ENCODE measurements around the gene ACSF2.
"Not testable (repeated sequence)": the region's sequence is repeated elsewhere in the genome, so short reads cannot be mapped to it uniquely, and the experiment has no call there.

Gene ACSF2

DNA sequence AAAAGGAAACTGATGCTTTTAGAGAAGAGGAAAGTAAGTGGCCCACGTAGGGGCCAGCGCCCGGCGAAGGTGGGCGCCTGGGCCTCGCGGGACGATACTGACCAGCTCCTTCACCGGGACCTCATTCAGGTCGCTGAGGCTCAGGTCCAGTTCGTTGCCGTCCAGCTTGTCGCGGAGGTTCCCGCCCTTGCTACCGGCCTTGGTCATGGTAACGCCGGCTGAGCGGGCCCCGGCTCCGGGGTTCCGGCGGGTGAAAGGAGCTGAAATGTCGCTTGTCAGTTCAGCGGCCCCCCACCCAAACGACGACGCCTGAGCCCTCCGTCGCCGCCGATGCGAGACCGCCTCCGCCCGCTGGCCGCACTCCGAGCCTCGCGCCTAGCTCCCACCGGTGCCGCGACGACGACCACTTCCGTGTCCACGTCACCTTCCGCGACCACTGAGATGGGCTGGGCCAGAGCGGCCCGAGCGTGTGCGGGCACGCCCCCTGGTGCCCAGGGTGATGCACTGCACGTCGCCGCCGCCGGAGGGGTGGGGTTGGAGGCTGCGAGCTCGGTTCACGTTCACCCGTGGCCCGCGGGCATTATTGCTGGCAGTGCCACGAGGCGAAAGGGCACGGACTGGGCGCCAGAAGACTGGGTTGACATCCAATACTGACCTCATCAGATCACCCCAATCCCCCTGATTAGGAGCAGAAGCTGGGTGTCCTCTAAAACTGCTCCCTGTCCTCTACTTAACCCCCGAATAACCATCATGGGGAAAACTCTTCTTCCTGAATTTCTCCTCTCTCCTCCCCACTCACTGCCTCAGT, 28.7 kb upstream of the ACSF2 start, which contains the start of gene LRRC59:
Gene LRRC59 (minus strand): TSS at position 413 of the 808 bp plus-strand sequence. CDS start 206 bp downstream, at position 207.
- TF ChIP-seq, protein P1, sequence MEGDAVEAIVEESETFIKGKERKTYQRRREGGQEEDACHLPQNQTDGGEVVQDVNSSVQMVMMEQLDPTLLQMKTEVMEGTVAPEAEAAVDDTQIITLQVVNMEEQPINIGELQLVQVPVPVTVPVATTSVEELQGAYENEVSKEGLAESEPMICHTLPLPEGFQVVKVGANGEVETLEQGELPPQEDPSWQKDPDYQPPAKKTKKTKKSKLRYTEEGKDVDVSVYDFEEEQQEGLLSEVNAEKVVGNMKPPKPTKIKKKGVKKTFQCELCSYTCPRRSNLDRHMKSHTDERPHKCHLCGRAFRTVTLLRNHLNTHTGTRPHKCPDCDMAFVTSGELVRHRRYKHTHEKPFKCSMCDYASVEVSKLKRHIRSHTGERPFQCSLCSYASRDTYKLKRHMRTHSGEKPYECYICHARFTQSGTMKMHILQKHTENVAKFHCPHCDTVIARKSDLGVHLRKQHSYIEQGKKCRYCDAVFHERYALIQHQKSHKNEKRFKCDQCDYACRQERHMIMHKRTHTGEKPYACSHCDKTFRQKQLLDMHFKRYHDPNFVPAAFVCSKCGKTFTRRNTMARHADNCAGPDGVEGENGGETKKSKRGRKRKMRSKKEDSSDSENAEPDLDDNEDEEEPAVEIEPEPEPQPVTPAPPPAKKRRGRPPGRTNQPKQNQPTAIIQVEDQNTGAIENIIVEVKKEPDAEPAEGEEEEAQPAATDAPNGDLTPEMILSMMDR (IDR thresholded peaks at IDR 0.05), result peak; percentile 98
- H3K4me3 ChIP-seq (ENCODE audit: low read depth, low read length), result peak within 1 kb of the TSS; percentile 63
- peaks cover 3% of the 10 kb centered on the region for H3K4me1 ChIP-seq
- peak within 1 kb of the TSS; percentile 37 for H3K27ac ChIP-seq
- H3K4me2 ChIP-seq (ENCODE audit: low read length), result peak within 1 kb of the TSS; percentile 63
- no peaks in the 10 kb centered on the region for H3K36me3 ChIP-seq (ENCODE audit: control insufficient read depth, insufficient read depth, low read length)
- peak within 1 kb of the TSS; percentile 77 for H2AFZ ChIP-seq
- H3K27me3 ChIP-seq (ENCODE audit: control insufficient read depth, insufficient read depth, low read length), result no peaks in the 10 kb centered on the region
- H3K79me2 ChIP-seq, result peaks cover 12% of the 10 kb centered on the region
- no peaks in the 10 kb centered on the region for H3K9me3 ChIP-seq (ENCODE audit: control insufficient read depth, low read length)
- peak within 1 kb of the TSS; percentile 33 for H3K9ac ChIP-seq

DNA sequence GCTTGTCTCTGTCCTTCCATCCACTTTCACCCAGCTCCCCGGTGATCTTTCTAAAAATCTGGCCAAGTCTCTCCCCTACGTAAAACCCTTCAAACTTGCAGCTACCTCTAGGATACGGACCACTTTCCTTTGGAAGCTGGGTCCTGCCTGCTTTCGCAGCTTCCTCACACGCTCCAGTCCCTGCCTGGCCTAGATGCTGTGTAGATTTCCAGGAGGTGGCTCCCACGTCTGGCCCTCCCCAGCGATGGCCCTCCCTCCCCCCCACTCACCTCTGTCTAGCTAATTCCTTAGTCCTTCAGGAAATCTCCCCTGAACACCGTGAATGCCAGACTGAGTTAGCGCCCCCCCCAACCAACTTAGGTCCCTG, 28.1 kb upstream of the ACSF2 start:
- H3K9me3 ChIP-seq (ENCODE audit: control insufficient read depth, low read length), result no peaks in the 10 kb centered on the region
- H3K79me2 ChIP-seq, result peaks cover 12% of the 10 kb centered on the region
- H2AFZ ChIP-seq, result peak overlapping the region; percentile 77
- H3K4me1 ChIP-seq, result peaks cover 3% of the 10 kb centered on the region
- H3K9ac ChIP-seq, result no peak overlapping the region
- H3K27ac ChIP-seq, result peak overlapping the region; percentile 37
- no peaks in the 10 kb centered on the region for H3K36me3 ChIP-seq (ENCODE audit: control insufficient read depth, insufficient read depth, low read length)
- H3K4me2 ChIP-seq (ENCODE audit: low read length), result peak overlapping the region; percentile 63
- H3K27me3 ChIP-seq (ENCODE audit: control insufficient read depth, insufficient read depth, low read length), result no peaks in the 10 kb centered on the region
- peak overlapping the region; percentile 63 for H3K4me3 ChIP-seq (ENCODE audit: low read depth, low read length)
- TF ChIP-seq, protein P1 (IDR thresholded peaks at IDR 0.05), result no peak

DNA sequence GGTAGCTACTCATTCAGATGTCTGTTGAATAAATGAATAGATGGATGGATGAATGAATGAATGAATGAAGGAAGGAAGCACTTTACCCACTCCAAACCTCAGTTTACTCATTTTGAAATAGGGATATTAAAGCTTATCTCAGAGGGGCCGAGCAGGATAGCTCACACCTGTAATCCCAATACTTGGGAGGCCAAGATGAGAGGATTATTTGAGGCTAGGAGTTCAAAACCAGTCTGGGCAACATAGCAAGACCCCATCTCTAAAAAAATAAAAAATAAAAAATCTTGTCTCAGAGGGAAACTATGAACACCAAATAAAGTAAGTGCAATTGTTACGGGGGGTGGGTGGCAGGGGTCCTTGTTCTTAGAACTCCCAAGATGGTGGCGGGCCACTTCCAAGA, 27.3 kb upstream of the ACSF2 start:
- H3K4me1 ChIP-seq; H2AFZ ChIP-seq; H3K27ac ChIP-seq; H3K27me3 ChIP-seq (ENCODE audit: control insufficient read depth, insufficient read depth, low read length); H3K9ac ChIP-seq; H3K9me3 ChIP-seq (ENCODE audit: control insufficient read depth, low read length); H3K36me3 ChIP-seq (ENCODE audit: control insufficient read depth, insufficient read depth, low read length); H3K4me3 ChIP-seq (ENCODE audit: low read depth, low read length); H3K4me2 ChIP-seq (ENCODE audit: low read length): not testable (repeated sequence)
- H3K79me2 ChIP-seq, result peaks cover 12% of the 10 kb centered on the region

DNA sequence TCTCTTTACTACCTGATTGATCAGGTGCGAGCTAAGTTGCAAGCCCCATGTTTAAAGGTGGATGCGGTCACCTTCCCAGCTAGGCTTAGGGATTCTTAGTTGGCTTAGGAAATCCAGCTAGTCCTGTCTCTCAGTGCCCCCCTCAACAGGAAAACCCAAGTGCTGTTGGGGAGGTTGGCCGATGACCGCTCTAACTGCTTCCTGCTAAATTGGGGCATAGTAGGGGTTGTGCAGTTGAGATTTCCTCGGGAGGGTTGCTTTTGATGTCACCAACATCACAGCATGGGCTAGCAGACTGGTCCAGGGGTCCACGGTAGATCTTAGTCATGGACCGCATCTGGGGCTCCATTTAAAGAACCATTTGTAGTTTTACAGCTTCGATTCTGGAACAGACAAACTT, 26.4 kb upstream of the ACSF2 start:
- not testable (repeated sequence) for H3K27me3 ChIP-seq (ENCODE audit: control insufficient read depth, insufficient read depth, low read length); H3K9me3 ChIP-seq (ENCODE audit: control insufficient read depth, low read length); H3K27ac ChIP-seq; H3K36me3 ChIP-seq (ENCODE audit: control insufficient read depth, insufficient read depth, low read length); H3K9ac ChIP-seq; H3K4me2 ChIP-seq (ENCODE audit: low read length); H3K4me1 ChIP-seq; H3K4me3 ChIP-seq (ENCODE audit: low read depth, low read length); H2AFZ ChIP-seq
- H3K79me2 ChIP-seq, result peaks cover 12% of the 10 kb centered on the region

DNA sequence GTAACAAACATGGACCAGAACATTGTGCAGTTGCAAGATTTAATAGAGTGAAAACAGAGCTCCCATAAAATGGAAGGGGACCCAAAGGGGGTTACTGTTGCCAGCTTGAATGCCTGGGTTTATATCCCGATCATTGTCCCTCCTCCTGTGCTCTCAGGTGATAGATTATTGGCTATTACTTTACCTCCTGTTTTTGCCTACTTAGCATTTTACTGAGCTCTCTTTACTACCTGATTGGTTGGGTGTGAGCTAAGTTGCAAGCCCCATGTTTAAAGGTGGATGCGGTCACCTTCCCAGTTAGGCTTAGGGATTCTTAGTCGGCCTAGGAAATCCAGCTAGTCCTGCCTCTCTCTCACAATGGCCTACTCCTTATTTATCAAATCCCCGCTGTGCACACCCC, 20.7 kb upstream of the ACSF2 start:
- H3K9me3 ChIP-seq (ENCODE audit: control insufficient read depth, low read length); H3K4me2 ChIP-seq (ENCODE audit: low read length); H2AFZ ChIP-seq; H3K9ac ChIP-seq; H3K27ac ChIP-seq; H3K27me3 ChIP-seq (ENCODE audit: control insufficient read depth, insufficient read depth, low read length); H3K4me1 ChIP-seq; H3K4me3 ChIP-seq (ENCODE audit: low read depth, low read length); H3K79me2 ChIP-seq; H3K36me3 ChIP-seq (ENCODE audit: control insufficient read depth, insufficient read depth, low read length): not testable (repeated sequence)

DNA sequence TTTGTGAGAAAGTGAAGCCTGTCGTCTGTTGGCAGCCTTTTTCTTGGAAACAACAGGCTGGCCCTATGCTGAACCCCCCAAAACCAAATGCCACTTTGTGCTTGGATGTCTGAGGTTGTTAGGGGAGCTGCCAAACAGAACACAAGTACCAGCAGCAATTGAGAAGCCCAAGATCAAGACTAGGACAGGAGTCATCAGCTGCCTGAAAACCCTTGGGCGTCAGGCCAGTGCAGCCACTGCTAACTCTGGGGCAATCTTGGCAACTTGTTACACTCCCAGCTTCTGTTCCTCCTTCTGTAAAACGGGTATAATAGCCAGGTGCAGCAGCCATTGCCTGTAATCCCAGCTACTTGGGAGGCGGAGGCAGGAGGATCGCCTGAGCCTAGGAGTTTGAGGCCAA, 19.4 kb upstream of the ACSF2 start:
- H3K27ac ChIP-seq, result no peak overlapping the region
- TF ChIP-seq, protein P1 (IDR thresholded peaks at IDR 0.05), result no peak
- no peaks in the 10 kb centered on the region for H3K9me3 ChIP-seq (ENCODE audit: control insufficient read depth, low read length)
- H3K9ac ChIP-seq, result no peak overlapping the region
- H3K4me1 ChIP-seq, result no peaks in the 10 kb centered on the region
- H3K79me2 ChIP-seq, result no peaks in the 10 kb centered on the region
- H3K4me2 ChIP-seq (ENCODE audit: low read length), result no peak overlapping the region
- no peak overlapping the region for H2AFZ ChIP-seq
- no peaks in the 10 kb centered on the region for H3K27me3 ChIP-seq (ENCODE audit: control insufficient read depth, insufficient read depth, low read length)
- no peaks in the 10 kb centered on the region for H3K36me3 ChIP-seq (ENCODE audit: control insufficient read depth, insufficient read depth, low read length)
- H3K4me3 ChIP-seq (ENCODE audit: low read depth, low read length), result no peak overlapping the region

All from parathyroid adenoma (tissue), 2 donors.